Measurements from ENCODE around the gene PSD2. TPM values are rescaled to one million over a fixed set of nuclear protein-coding genes. Genes with fewer than 3 reads are reported as not detected.

PSD2 gene
- total RNA-seq, 1 experiment from 2014 or later = not detected

GRCh38 chr5:139872851-139873794, 77.5 kb downstream of the PSD2 start:
- DNase-seq (ENCODE audit: low read depth) = no peak

GRCh38 chr5:139875957-139876356, 80.3 kb downstream of the PSD2 start:
- DNase-seq (ENCODE audit: low read depth) = no peak

GRCh38 chr5:139877129-139877597, 81.6 kb downstream of the PSD2 start:
- DNase-seq (ENCODE audit: low read depth) = no peak

- no peak for DNase-seq (ENCODE audit: low read depth)
These were observed 82.5 kb downstream of the PSD2 start for GRCh38 chr5:139878093-139878492.

- no peak for DNase-seq (ENCODE audit: low read depth)
These were observed 85.0 kb downstream of the PSD2 start for GRCh38 chr5:139880416-139881142.

GRCh38 chr5:139881143-139881733, 85.6 kb downstream of the PSD2 start:
- DNase-seq (ENCODE audit: low read depth) = no peak

GRCh38 chr5:139882316-139882715, 86.7 kb downstream of the PSD2 start:
- DNase-seq (ENCODE audit: low read depth) = no peak

- DNase-seq (ENCODE audit: low read depth) = no peak
These were observed 87.4 kb downstream of the PSD2 start for GRCh38 chr5:139882961-139883539.

GRCh38 chr5:139884144-139884543, 88.5 kb downstream of the PSD2 start:
- DNase-seq (ENCODE audit: low read depth) = no peak

GRCh38 chr5:139884734-139885133, 89.1 kb downstream of the PSD2 start:
- DNase-seq (ENCODE audit: low read depth) = no peak

- no peak for DNase-seq (ENCODE audit: low read depth)
These were observed 89.7 kb downstream of the PSD2 start for GRCh38 chr5:139885172-139885856.

GRCh38 chr5:139885857-139886208, 90.2 kb downstream of the PSD2 start:
- DNase-seq (ENCODE audit: low read depth) = no peak

GRCh38 chr5:139886213-139886612, 90.6 kb downstream of the PSD2 start:
- DNase-seq (ENCODE audit: low read depth) = no peak

GRCh38 chr5:139888370-139888769, 92.8 kb downstream of the PSD2 start:
- DNase-seq (ENCODE audit: low read depth) = no peak

- DNase-seq (ENCODE audit: low read depth) = no peak
These were observed 93.8 kb downstream of the PSD2 start for GRCh38 chr5:139889410-139889809.

- no peak for DNase-seq (ENCODE audit: low read depth)
These were observed 98.3 kb downstream of the PSD2 start for GRCh38 chr5:139893873-139894272.

Other genes with a start within 250 kb of the PSD2 start
- 75.7 and 83.7 TPM in 2 replicates for gene UBE2D2, start 234.5 kb upstream of the PSD2 start, total RNA-seq (2014; rRNA removed; shearing (Covaris generic))
- gene CXXC5, start 147.5 kb upstream of the PSD2 start, total RNA-seq (2014; rRNA removed; shearing (Covaris generic)) = 39.8 and 43.0 TPM in 2 replicates
- 1.7 and 1.9 TPM in 2 replicates for gene NRG2, start 247.5 kb downstream of the PSD2 start, total RNA-seq (2014; rRNA removed; shearing (Covaris generic))

Data from RPMI7951 (cell line).